Measurements from ENCODE around the gene TAF3. TPM values are rescaled to one million over a fixed set of nuclear protein-coding genes. Genes with fewer than 3 reads are reported as not detected.
A peak's percentile ranks its signal among the peaks of the same experiment; 100 is the strongest.

The TAF3 gene
- total RNA-seq, 1 donor from 2014 or later, result 6.2 TPM

GRCh38 chr10:7928536-7928935, 110.2 kb downstream of the TAF3 start:
- Mint-ChIP-seq H3K4me1 (ENCODE audit: low read depth) (peaks cover 5% of the 10 kb centered on the region), H3K4me3 (ENCODE audit: unreplicated experiment) (no peak overlapping the region), H3K27me3 (ENCODE audit: low read depth) (no peaks in the 10 kb centered on the region), H3K9me3 (ENCODE audit: low read depth) (no peaks in the 10 kb centered on the region), H3K36me3 (ENCODE audit: low read depth) (no peaks in the 10 kb centered on the region), H3K27ac (ENCODE audit: unreplicated experiment) (no peak overlapping the region)
- no peak for DNase-seq (ENCODE audit: low spot score)
- TF ChIP-seq, protein P1, sequence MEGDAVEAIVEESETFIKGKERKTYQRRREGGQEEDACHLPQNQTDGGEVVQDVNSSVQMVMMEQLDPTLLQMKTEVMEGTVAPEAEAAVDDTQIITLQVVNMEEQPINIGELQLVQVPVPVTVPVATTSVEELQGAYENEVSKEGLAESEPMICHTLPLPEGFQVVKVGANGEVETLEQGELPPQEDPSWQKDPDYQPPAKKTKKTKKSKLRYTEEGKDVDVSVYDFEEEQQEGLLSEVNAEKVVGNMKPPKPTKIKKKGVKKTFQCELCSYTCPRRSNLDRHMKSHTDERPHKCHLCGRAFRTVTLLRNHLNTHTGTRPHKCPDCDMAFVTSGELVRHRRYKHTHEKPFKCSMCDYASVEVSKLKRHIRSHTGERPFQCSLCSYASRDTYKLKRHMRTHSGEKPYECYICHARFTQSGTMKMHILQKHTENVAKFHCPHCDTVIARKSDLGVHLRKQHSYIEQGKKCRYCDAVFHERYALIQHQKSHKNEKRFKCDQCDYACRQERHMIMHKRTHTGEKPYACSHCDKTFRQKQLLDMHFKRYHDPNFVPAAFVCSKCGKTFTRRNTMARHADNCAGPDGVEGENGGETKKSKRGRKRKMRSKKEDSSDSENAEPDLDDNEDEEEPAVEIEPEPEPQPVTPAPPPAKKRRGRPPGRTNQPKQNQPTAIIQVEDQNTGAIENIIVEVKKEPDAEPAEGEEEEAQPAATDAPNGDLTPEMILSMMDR (IDR thresholded peaks at IDR 0.05), result no peak

- TF ChIP-seq, protein P1 (IDR thresholded peaks at IDR 0.05), result no peak
- H3K27me3 Mint-ChIP-seq (ENCODE audit: low read depth), result no peaks in the 10 kb centered on the region
- DNase-seq (ENCODE audit: low spot score), result no peak
- peaks cover 10% of the 10 kb centered on the region for H3K9me3 Mint-ChIP-seq (ENCODE audit: low read depth)
- H3K4me1 Mint-ChIP-seq (ENCODE audit: low read depth), result peaks cover 5% of the 10 kb centered on the region
- no peak overlapping the region for H3K4me3 Mint-ChIP-seq (ENCODE audit: unreplicated experiment)
- H3K27ac Mint-ChIP-seq (ENCODE audit: unreplicated experiment), result peak overlapping the region; percentile 12
- no peaks in the 10 kb centered on the region for H3K36me3 Mint-ChIP-seq (ENCODE audit: low read depth)
These were observed 114.2 kb downstream of the TAF3 start for GRCh38 chr10:7932301-7933036.

DNA sequence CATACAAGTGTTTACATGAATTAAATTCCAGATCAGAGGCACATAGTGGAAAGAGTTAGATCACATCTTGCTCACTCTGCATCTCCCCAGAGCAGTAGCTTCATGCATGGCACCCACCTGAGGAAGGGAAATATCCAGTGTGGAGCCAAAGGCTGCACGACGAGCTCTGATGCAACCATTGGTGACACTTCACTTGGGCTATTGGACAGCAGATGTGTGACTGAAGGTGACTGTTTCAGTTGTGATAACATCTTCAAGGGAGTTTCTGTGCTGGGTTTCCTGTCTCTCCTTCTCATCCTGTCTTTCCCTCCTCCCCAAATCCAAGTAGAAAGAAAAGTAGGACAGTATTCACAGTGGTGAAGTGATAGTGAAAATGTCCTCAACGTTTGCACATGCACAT, 115.0 kb downstream of the TAF3 start:
- TF ChIP-seq, protein P1 (IDR thresholded peaks at IDR 0.05), result no peak
- H3K27me3 Mint-ChIP-seq (ENCODE audit: low read depth), result no peaks in the 10 kb centered on the region
- H3K4me1 Mint-ChIP-seq (ENCODE audit: low read depth), result peaks cover 5% of the 10 kb centered on the region
- peaks cover 15% of the 10 kb centered on the region for H3K9me3 Mint-ChIP-seq (ENCODE audit: low read depth)
- H3K27ac Mint-ChIP-seq (ENCODE audit: unreplicated experiment), result no peak overlapping the region
- no peak for DNase-seq (ENCODE audit: low spot score)
- H3K4me3 Mint-ChIP-seq (ENCODE audit: unreplicated experiment), result no peak overlapping the region
- peaks cover 2% of the 10 kb centered on the region for H3K36me3 Mint-ChIP-seq (ENCODE audit: low read depth)

DNA sequence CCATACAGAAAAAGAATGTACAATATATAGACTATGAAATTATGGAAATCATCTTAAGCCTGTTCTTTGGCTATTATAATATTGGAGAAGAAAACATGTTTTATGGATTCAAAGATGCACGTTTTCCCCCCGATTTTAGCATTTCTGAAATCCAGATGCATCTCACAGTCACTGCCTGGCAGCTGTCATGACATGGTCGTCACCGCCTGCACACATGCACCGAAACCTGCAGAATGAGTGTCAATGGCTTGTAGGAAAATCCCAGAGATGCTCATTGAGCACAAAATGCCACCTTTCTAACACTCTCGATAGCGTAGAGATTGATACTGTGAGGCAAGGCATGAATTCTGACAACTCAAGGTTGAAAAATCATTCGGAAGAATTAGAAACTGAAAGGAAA, 115.5 kb downstream of the TAF3 start:
- TF ChIP-seq, protein P1 (IDR thresholded peaks at IDR 0.05), result no peak
- Mint-ChIP-seq H3K9me3 (ENCODE audit: low read depth) (peaks cover 20% of the 10 kb centered on the region), H3K27ac (ENCODE audit: unreplicated experiment) (no peak overlapping the region), H3K4me3 (ENCODE audit: unreplicated experiment) (no peak overlapping the region), H3K36me3 (ENCODE audit: low read depth) (peaks cover 3% of the 10 kb centered on the region), H3K4me1 (ENCODE audit: low read depth) (peaks cover 5% of the 10 kb centered on the region), H3K27me3 (ENCODE audit: low read depth) (no peaks in the 10 kb centered on the region)
- DNase-seq (ENCODE audit: low spot score), result no peak

DNA sequence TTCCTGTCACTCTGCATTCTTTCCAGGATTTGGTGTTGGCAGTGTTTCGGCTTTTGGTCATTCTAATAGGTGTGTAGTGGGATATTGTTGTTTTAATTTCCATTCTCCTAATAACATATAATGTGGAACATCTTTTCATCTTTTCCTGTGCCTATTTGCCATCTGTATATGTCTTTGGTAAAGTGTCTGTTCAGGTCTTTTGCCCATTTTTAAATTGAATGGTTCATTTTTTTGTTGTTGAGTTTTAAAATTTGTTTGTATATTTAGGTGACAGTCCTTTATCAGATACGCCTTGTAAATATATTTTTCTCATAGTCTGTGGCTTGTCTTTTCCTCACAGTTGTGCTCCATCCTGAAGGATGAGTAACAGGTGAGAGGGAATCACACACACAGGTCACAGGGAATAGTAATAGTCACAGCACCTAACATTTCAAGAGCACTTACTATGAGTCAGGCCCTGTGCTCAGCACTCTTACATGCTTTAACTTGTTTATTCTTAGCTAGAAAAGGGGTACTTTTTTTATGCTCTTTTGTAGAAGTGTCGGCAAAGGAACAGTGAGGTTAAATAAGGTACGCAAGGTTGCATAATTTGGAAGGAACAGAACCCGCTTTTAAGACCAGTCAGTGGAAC, 119.1 kb downstream of the TAF3 start:
- no peak for DNase-seq (ENCODE audit: low spot score)
- Mint-ChIP-seq H3K36me3 (ENCODE audit: low read depth) (peaks cover 7% of the 10 kb centered on the region), H3K9me3 (ENCODE audit: low read depth) (peaks cover 30% of the 10 kb centered on the region), H3K27me3 (ENCODE audit: low read depth) (no peaks in the 10 kb centered on the region), H3K4me1 (ENCODE audit: low read depth) (no peaks in the 10 kb centered on the region), H3K27ac (ENCODE audit: unreplicated experiment) (no peak overlapping the region), H3K4me3 (ENCODE audit: unreplicated experiment) (no peak overlapping the region)
- TF ChIP-seq, protein P1 (IDR thresholded peaks at IDR 0.05), result no peak

Data from chondrocyte (in vitro differentiated cells).